GM23338 (cell line): Measurements from ENCODE around the gene FPGS. TPM values are rescaled to one million over a fixed set of nuclear protein-coding genes. Genes with fewer than 3 reads are reported as not detected.

Source experiments
- ATAC-seq: fragments of 200-7000 bp; cut with Tn5 transposase; 3 replicates; pipeline ENCODE4 v1.9.1; 2020
- DNase-seq: peaks from one replicate; pipeline ENCODE4 v3.0.0-alpha.2; 2015; ENCODE audit warnings: low spot score
- H2AFZ ChIP-seq: fragments of 200-600 bp; sonication (generic); 2 replicates; pipeline ENCODE4 v1.8.0; 2016; ENCODE audit warnings: antibody characterized with exemption, mild to moderate bottlenecking, moderate library complexity
- H3F3A ChIP-seq: fragments of 200-600 bp; sonication (generic); replicated peaks from 2 replicates; pipeline ENCODE4 v1.8.0; 2017; ENCODE audit warnings: antibody characterized with exemption, mixed run types, low read depth
- H3K27ac ChIP-seq: fragments of 200-600 bp; sonication (generic); 2 replicates; pipeline ENCODE4 v1.6.1; 2016; ENCODE audit warnings: low read depth
- H3K27me3 ChIP-seq: fragments of 200-600 bp; sonication (generic); 2 replicates; pipeline ENCODE4 v1.8.0; 2016; ENCODE audit warnings: mild to moderate bottlenecking, mixed run types, moderate library complexity; ENCODE audit not compliant: insufficient read depth
- H3K36me3 ChIP-seq: fragments of 200-600 bp; sonication (generic); 2 replicates; pipeline ENCODE4 v1.8.0; 2016; ENCODE audit warnings: mild to moderate bottlenecking; ENCODE audit not compliant: insufficient read depth
- H3K4me1 ChIP-seq: fragments of 200-600 bp; sonication (generic); 2 replicates; pipeline ENCODE4 v1.8.0; 2016; ENCODE audit warnings: mild to moderate bottlenecking, moderate library complexity; ENCODE audit not compliant: insufficient read depth
- H3K4me2 ChIP-seq: fragments of 200-600 bp; sonication (generic); 2 replicates; pipeline ENCODE4 v1.7.1; 2017; ENCODE audit warnings: mixed run types
- H3K4me3 ChIP-seq: fragments of 200-600 bp; sonication (generic); 2 replicates; pipeline ENCODE4 v1.6.1; 2016; ENCODE audit warnings: mixed run types
- H3K79me2 ChIP-seq: fragments of 200-600 bp; sonication (generic); replicated peaks from 2 replicates; pipeline ENCODE4 v1.8.0; 2017; ENCODE audit warnings: mild to moderate bottlenecking; ENCODE audit not compliant: insufficient read depth
- H3K9me2 ChIP-seq: fragments of 200-600 bp; sonication (generic); 2 replicates; pipeline ENCODE4 v1.8.0; 2017; ENCODE audit not compliant: insufficient read depth
- H4K20me1 ChIP-seq: fragments of 200-600 bp; sonication (generic); replicated peaks from 2 replicates; pipeline ENCODE4 v1.8.0; 2017; ENCODE audit warnings: mild to moderate bottlenecking; ENCODE audit not compliant: insufficient read depth
- H3K27ac Mint-ChIP-seq: 2 replicates; pipeline ENCODE4 v1.8.0; 2020; ENCODE audit warnings: inconsistent platforms, mild to moderate bottlenecking, moderate library complexity, mixed read lengths
- H3K27me3 Mint-ChIP-seq: 3 replicates; pipeline ENCODE4 v1.8.0; 2022; ENCODE audit warnings: low read depth, mild to moderate bottlenecking, moderate library complexity, mixed read lengths, inconsistent platforms; ENCODE audit not compliant: insufficient read depth, poor library complexity
- H3K36me3 Mint-ChIP-seq: 3 replicates; pipeline ENCODE4 v1.8.0; 2021; ENCODE audit warnings: low read depth, mild to moderate bottlenecking, inconsistent platforms, moderate library complexity, mixed read lengths
- H3K4me1 Mint-ChIP-seq: 3 replicates; pipeline ENCODE4 v1.8.0; 2020; ENCODE audit warnings: mild to moderate bottlenecking, inconsistent platforms, mixed read lengths
- H3K4me3 Mint-ChIP-seq: 3 replicates; pipeline ENCODE4 v1.8.0; 2021; ENCODE audit warnings: moderate library complexity, mild to moderate bottlenecking, inconsistent platforms, mixed read lengths
- H3K9me3 Mint-ChIP-seq: 3 replicates; pipeline ENCODE4 v1.8.0; 2020; ENCODE audit warnings: moderate library complexity, mild to moderate bottlenecking, inconsistent platforms, mixed read lengths
- CREB1 ChIP-seq: fragments of 250-450 bp; sonication (Bioruptor Pico); IDR thresholded peaks from 2 replicates; pipeline ENCODE4 v1.5.0; 2020; ENCODE audit warnings: low read depth, mild to moderate bottlenecking, moderate library complexity
- EZH2 ChIP-seq: fragments of 200-600 bp; sonication (generic); IDR thresholded peaks from one replicate; pipeline ENCODE4 v1.8.0; 2017; ENCODE audit warnings: antibody characterized with exemption, mild to moderate bottlenecking, low read depth; ENCODE audit not compliant: unreplicated experiment
- EZH2phosphoT487 ChIP-seq: fragments of 200-600 bp; sonication (generic); IDR thresholded peaks from one replicate; pipeline ENCODE4 v1.8.1; 2018; ENCODE audit warnings: antibody characterized with exemption; ENCODE audit not compliant: unreplicated experiment
- JUNB ChIP-seq: IDR thresholded peaks from one replicate; pipeline ENCODE4 v1.6.1; 2016; ENCODE audit warnings: antibody characterized with exemption; ENCODE audit not compliant: unreplicated experiment
- NANOG ChIP-seq: IDR thresholded peaks from 2 replicates; pipeline ENCODE4 v1.6.1; 2016; ENCODE audit warnings: antibody characterized with exemption, borderline replicate concordance
- POLR2AphosphoS5 ChIP-seq: IDR thresholded peaks from 2 replicates; pipeline ENCODE4 v1.6.1; 2016; ENCODE audit warnings: antibody characterized with exemption, low read depth
- STAT1 ChIP-seq: IDR thresholded peaks from one replicate; pipeline ENCODE4 v1.6.1; 2016; ENCODE audit warnings: antibody characterized with exemption; ENCODE audit not compliant: unreplicated experiment
- ZNF114 ChIP-seq: fragments of 250-450 bp; sonication (Bioruptor Pico); IDR thresholded peaks from 2 replicates; pipeline ENCODE4 v1.5.0; 2020; ENCODE audit warnings: mild to moderate bottlenecking, moderate library complexity
- ZNF331 ChIP-seq: fragments of 250-450 bp; sonication (Bioruptor Pico); IDR thresholded peaks from 2 replicates; pipeline ENCODE4 v1.5.0; 2020; ENCODE audit warnings: low read depth, mild to moderate bottlenecking, moderate library complexity
- polyA plus RNA-seq: library from polyadenylated mRNA; unstranded; fragments of >200 nt; fragmentation: Nextera tagmentation; extraction: Ambion mirVana; gene quantifications from 2 replicates; pipeline ENCODE4 v1.2.1, GENCODE V29; 2016
- total RNA-seq: library from RNA; depleted of rRNA; stranded (reverse); fragments of >200 nt; shearing (Covaris generic); gene quantifications from 2 replicates; pipeline ENCODE4 v1.2.3, GENCODE V29; 2014
- TF ChIP-seq, protein P1 (sequence below): IDR thresholded peaks from one replicate; pipeline ENCODE4 v1.6.1; 2018; ENCODE audit warnings: antibody characterized with exemption; ENCODE audit not compliant: unreplicated experiment
- TF ChIP-seq, protein P2 (sequence below): fragments of 250-450 bp; sonication (Bioruptor Pico); IDR thresholded peaks from 2 replicates; pipeline ENCODE4 v1.5.0; 2020; ENCODE audit warnings: mild to moderate bottlenecking, moderate library complexity
- TF ChIP-seq, protein P3 (sequence below), 2 experiments: fragments of 200-600 bp in 1 of 2; sonication (generic) in 1 of 2; conservative IDR thresholded peaks; 2 replicates each; pipeline versions ENCODE4 v1.5.1 to v1.6.1; 2016 to 2017; ENCODE audit warnings: antibody characterized with exemption in 2 of 2, low read depth in 2 of 2, mild to moderate bottlenecking in 2 of 2, moderate library complexity in 1 of 2
- TF ChIP-seq, protein P4 (sequence below): IDR thresholded peaks from 2 replicates; pipeline ENCODE4 v1.6.1; 2016; ENCODE audit warnings: antibody characterized with exemption

The FPGS gene
- total and polyA plus RNA-seq, 2 experiments from 2014 or later = 40.7 to 87.2 TPM

DNA sequence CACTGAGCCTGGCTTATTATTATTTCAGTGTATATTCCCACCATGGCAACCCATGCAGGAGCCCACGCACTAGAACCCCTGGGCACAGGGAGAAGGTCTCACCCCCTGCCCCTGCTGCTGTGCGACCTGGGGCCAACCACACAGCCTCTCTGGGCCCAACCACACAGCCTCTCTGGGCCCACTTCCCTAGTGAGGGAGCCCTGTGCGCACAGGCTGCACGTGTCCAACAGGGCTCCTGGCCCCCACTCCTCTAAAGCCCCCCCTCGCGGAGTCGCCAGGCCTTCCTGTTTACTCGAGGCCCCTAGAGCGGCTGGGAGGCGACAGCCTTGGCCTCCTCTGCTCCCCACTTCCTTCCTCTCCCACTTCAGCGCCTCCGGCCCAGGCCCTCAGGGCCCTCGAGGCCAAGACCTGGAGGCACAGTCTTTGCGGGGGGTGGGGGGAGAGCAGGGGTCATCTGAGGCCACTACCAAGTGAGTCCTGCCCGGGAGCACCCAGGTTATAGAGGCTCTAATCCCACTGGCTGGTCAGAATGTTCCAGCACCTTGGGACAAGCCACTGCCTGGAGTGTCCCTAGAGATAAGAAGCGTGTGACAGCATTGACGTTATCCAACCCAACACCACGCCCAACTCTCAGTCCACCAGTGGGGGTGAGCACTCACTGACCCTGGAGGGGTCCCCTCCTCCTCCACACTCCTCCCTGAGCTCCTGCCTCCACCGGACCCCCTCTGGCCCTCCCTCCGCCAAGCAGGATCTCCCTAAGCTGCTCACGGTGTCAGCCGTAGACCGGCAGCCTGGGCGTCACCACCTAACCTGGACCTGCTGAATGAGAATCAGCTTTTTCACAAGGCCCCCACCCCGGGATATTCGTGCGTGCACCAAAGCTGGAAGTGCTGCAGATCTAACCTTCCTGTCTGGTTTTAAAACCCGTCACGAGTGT lies 59.7 kb downstream of the FPGS start:
- Histone ChIP-seq H3K9me2 (no peaks in the 10 kb centered on the region), H3K4me3 (no peak overlapping the region), H3K4me2 (no peak overlapping the region), H3K79me2 (no peaks in the 10 kb centered on the region), H3K27me3 (no peaks in the 10 kb centered on the region), H4K20me1 (no peaks in the 10 kb centered on the region), H2AFZ (0 out of 2 replicates have a peak overlapping the region, but pooled peaks have one; percentile 76), H3K4me1 (no peaks in the 10 kb centered on the region; the same call in 1 of the 2 replicates), H3F3A (0 out of 2 replicates have a peak, but pooled peaks cover 7% of the 10 kb centered on the region), H3K27ac (no peak overlapping the region), H3K36me3 (no peaks in the 10 kb centered on the region)
- DNase-seq (no peak), ATAC-seq (no peak; the same call in 2 of the 3 replicates)
- no peak overlapping the region for H3K4me3 Mint-ChIP-seq
- peaks cover 7% of the 10 kb centered on the region for H3K27me3 Mint-ChIP-seq
- no peaks in the 10 kb centered on the region for H3K36me3 Mint-ChIP-seq
- H3K4me1 Mint-ChIP-seq = peaks cover 10% of the 10 kb centered on the region; the same call in 2 of the 3 replicates
- no peaks in the 10 kb centered on the region for H3K9me3 Mint-ChIP-seq
- TF ChIP-seq POLR2AphosphoS5 (no peak), NANOG (no peak), EZH2 (no peak), ZNF114 (no peak), JUNB (no peak), CREB1 (CRISPR knock-in tag) (no peak), ZNF331 (CRISPR knock-in tag) (no peak), STAT1 (no peak), EZH2phosphoT487 (no peak)
- TF ChIP-seq, protein P1, sequence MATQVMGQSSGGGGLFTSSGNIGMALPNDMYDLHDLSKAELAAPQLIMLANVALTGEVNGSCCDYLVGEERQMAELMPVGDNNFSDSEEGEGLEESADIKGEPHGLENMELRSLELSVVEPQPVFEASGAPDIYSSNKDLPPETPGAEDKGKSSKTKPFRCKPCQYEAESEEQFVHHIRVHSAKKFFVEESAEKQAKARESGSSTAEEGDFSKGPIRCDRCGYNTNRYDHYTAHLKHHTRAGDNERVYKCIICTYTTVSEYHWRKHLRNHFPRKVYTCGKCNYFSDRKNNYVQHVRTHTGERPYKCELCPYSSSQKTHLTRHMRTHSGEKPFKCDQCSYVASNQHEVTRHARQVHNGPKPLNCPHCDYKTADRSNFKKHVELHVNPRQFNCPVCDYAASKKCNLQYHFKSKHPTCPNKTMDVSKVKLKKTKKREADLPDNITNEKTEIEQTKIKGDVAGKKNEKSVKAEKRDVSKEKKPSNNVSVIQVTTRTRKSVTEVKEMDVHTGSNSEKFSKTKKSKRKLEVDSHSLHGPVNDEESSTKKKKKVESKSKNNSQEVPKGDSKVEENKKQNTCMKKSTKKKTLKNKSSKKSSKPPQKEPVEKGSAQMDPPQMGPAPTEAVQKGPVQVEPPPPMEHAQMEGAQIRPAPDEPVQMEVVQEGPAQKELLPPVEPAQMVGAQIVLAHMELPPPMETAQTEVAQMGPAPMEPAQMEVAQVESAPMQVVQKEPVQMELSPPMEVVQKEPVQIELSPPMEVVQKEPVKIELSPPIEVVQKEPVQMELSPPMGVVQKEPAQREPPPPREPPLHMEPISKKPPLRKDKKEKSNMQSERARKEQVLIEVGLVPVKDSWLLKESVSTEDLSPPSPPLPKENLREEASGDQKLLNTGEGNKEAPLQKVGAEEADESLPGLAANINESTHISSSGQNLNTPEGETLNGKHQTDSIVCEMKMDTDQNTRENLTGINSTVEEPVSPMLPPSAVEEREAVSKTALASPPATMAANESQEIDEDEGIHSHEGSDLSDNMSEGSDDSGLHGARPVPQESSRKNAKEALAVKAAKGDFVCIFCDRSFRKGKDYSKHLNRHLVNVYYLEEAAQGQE = no peak
- TF ChIP-seq, protein P2, sequence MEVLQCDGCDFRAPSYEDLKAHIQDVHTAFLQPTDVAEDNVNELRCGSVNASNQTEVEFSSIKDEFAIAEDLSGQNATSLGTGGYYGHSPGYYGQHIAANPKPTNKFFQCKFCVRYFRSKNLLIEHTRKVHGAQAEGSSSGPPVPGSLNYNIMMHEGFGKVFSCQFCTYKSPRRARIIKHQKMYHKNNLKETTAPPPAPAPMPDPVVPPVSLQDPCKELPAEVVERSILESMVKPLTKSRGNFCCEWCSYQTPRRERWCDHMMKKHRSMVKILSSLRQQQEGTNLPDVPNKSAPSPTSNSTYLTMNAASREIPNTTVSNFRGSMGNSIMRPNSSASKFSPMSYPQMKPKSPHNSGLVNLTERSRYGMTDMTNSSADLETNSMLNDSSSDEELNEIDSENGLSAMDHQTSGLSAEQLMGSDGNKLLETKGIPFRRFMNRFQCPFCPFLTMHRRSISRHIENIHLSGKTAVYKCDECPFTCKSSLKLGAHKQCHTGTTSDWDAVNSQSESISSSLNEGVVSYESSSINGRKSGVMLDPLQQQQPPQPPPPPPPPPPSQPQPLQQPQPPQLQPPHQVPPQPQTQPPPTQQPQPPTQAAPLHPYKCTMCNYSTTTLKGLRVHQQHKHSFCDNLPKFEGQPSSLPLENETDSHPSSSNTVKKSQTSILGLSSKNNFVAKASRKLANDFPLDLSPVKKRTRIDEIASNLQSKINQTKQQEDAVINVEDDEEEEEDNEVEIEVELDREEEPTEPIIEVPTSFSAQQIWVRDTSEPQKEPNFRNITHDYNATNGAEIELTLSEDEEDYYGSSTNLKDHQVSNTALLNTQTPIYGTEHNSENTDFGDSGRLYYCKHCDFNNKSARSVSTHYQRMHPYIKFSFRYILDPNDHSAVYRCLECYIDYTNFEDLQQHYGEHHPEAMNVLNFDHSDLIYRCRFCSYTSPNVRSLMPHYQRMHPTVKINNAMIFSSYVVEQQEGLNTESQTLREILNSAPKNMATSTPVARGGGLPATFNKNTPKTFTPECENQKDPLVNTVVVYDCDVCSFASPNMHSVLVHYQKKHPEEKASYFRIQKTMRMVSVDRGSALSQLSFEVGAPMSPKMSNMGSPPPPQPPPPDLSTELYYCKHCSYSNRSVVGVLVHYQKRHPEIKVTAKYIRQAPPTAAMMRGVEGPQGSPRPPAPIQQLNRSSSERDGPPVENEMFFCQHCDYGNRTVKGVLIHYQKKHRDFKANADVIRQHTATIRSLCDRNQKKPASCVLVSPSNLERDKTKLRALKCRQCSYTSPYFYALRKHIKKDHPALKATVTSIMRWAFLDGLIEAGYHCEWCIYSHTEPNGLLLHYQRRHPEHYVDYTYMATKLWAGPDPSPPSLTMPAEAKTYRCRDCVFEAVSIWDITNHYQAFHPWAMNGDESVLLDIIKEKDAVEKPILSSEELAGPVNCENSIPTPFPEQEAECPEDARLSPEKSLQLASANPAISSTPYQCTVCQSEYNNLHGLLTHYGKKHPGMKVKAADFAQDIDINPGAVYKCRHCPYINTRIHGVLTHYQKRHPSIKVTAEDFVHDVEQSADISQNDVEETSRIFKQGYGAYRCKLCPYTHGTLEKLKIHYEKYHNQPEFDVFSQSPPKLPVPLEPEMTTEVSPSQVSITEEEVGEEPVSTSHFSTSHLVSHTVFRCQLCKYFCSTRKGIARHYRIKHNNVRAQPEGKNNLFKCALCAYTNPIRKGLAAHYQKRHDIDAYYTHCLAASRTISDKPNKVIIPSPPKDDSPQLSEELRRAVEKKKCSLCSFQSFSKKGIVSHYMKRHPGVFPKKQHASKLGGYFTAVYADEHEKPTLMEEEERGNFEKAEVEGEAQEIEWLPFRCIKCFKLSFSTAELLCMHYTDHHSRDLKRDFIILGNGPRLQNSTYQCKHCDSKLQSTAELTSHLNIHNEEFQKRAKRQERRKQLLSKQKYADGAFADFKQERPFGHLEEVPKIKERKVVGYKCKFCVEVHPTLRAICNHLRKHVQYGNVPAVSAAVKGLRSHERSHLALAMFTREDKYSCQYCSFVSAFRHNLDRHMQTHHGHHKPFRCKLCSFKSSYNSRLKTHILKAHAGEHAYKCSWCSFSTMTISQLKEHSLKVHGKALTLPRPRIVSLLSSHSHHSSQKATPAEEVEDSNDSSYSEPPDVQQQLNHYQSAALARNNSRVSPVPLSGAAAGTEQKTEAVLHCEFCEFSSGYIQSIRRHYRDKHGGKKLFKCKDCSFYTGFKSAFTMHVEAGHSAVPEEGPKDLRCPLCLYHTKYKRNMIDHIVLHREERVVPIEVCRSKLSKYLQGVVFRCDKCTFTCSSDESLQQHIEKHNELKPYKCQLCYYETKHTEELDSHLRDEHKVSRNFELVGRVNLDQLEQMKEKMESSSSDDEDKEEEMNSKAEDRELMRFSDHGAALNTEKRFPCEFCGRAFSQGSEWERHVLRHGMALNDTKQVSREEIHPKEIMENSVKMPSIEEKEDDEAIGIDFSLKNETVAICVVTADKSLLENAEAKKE (CRISPR knock-in tag) = no peak
- TF ChIP-seq, protein P3, sequence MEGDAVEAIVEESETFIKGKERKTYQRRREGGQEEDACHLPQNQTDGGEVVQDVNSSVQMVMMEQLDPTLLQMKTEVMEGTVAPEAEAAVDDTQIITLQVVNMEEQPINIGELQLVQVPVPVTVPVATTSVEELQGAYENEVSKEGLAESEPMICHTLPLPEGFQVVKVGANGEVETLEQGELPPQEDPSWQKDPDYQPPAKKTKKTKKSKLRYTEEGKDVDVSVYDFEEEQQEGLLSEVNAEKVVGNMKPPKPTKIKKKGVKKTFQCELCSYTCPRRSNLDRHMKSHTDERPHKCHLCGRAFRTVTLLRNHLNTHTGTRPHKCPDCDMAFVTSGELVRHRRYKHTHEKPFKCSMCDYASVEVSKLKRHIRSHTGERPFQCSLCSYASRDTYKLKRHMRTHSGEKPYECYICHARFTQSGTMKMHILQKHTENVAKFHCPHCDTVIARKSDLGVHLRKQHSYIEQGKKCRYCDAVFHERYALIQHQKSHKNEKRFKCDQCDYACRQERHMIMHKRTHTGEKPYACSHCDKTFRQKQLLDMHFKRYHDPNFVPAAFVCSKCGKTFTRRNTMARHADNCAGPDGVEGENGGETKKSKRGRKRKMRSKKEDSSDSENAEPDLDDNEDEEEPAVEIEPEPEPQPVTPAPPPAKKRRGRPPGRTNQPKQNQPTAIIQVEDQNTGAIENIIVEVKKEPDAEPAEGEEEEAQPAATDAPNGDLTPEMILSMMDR (conservative IDR thresholded peaks at IDR 0.05; ENCODE audit: low read depth in 2 of 2) = no peak
- TF ChIP-seq, protein P4, sequence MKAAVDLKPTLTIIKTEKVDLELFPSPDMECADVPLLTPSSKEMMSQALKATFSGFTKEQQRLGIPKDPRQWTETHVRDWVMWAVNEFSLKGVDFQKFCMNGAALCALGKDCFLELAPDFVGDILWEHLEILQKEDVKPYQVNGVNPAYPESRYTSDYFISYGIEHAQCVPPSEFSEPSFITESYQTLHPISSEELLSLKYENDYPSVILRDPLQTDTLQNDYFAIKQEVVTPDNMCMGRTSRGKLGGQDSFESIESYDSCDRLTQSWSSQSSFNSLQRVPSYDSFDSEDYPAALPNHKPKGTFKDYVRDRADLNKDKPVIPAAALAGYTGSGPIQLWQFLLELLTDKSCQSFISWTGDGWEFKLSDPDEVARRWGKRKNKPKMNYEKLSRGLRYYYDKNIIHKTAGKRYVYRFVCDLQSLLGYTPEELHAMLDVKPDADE = no peak
- peak overlapping the region; percentile 65; the same call in 1 of the 2 replicates for H3K27ac Mint-ChIP-seq
